Ovary (tissue), 1 donor: ENCODE measurements around the gene CFAP107.

Experiments
- EP300 ChIP-seq: sonication (generic); formaldehyde crosslinking; IDR thresholded peaks from one replicate; pipeline ENCODE4 v1.6.1; 2017; ENCODE audit warnings: antibody characterized with exemption
- POLR2A ChIP-seq: fragments of 450-650 bp; IDR thresholded peaks from one replicate; pipeline ENCODE4 v1.6.1; 2017; ENCODE audit warnings: antibody characterized with exemption, mild to moderate bottlenecking, moderate library complexity

GRCh38 chr1:12776801-12777557, 31.0 kb downstream of the CFAP107 start:
- TF ChIP-seq POLR2A (no peak), EP300 (no peak)
